ENCODE results near the gene SUN5. TPM values are rescaled to one million over a fixed set of nuclear protein-coding genes. Genes with fewer than 3 reads are reported as not detected.

SUN5 gene
- total RNA-seq, 2 experiments from 2014 or later, result not detected

DNA sequence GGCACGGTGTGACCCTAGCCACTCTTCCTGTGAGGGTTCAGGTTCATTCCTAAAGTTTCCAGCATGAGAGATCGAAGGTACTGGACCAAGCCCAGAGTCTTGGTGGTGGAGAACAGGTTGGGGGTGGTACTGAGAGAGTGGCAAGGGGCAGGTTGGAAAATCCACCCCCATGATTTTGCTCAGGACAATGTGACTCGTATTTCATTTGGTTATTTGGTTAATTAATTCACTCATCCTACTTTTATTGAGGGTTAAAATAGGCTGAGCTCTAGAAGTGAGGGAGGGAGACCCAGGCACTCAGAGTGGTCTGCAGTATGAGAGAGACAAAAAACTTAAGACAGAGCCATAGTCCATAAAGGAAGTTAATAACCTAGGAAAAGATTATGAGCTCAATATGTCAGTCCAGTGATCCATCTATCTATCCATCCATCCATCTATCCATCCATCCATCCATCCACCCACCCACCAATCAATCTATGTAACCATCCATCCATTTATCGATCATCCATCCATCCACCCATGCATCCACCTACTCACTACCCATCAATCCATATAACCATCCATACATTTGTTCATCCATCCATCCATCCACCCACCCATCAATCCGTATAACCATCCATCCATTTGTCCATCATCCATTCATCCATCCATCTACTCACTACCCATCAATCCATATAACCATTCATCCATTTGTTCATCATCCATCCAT is 20.5 kb upstream of the SUN5 start:
- no peaks in the 10 kb centered on the region for H3K36me3 Mint-ChIP-seq (ENCODE audit: low read depth)
- no peak for ATAC-seq
- H3K9me3 Mint-ChIP-seq (ENCODE audit: low read depth), result no peaks in the 10 kb centered on the region

DNA sequence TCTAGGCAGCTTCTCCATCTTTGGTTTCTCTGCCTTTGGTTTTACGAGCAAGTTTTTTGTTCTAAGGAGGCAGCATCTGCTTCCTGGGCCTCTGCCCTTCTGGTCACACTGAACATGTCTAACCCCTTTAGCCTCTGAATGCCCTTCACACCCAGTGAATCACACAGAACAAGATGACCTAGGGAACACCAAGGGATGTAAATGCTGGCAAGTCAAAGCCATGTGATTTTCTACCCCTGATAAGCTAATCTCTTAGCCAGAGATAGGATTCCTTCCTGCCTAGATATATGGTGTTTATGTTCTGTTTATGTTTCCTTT is 20.0 kb upstream of the SUN5 start:
- H3K4me1 Mint-ChIP-seq, result no peaks in the 10 kb centered on the region
- ChIA-PET POLR2A (no interaction called here), CTCF (no interaction called here)
- no peak overlapping the region for H3K4me3 Mint-ChIP-seq
- ATAC-seq (no peak), DNase-seq (no peak)
- H3K36me3 Mint-ChIP-seq (ENCODE audit: low read depth), result no peaks in the 10 kb centered on the region
- no peaks in the 10 kb centered on the region for H3K9me3 Mint-ChIP-seq (ENCODE audit: low read depth)
- H3K27me3 Mint-ChIP-seq, result no peaks in the 10 kb centered on the region
- intact Hi-C loops (cut with DNase I, micrococcal nuclease), result no loop called here
- no peak overlapping the region for H3K27ac Mint-ChIP-seq

More for the DNA sequence above, 20.5 kb upstream of the SUN5 start:
- intact Hi-C loops (cut with DNase I, micrococcal nuclease), result no loop called here
- POLR2A ChIA-PET, result no interaction called here
- CTCF ChIA-PET, result no interaction called here
- Mint-ChIP-seq H3K4me3 (no peak overlapping the region), H3K27ac (no peak overlapping the region), H3K4me1 (no peaks in the 10 kb centered on the region), H3K27me3 (no peaks in the 10 kb centered on the region)
- no peak for DNase-seq

DNA sequence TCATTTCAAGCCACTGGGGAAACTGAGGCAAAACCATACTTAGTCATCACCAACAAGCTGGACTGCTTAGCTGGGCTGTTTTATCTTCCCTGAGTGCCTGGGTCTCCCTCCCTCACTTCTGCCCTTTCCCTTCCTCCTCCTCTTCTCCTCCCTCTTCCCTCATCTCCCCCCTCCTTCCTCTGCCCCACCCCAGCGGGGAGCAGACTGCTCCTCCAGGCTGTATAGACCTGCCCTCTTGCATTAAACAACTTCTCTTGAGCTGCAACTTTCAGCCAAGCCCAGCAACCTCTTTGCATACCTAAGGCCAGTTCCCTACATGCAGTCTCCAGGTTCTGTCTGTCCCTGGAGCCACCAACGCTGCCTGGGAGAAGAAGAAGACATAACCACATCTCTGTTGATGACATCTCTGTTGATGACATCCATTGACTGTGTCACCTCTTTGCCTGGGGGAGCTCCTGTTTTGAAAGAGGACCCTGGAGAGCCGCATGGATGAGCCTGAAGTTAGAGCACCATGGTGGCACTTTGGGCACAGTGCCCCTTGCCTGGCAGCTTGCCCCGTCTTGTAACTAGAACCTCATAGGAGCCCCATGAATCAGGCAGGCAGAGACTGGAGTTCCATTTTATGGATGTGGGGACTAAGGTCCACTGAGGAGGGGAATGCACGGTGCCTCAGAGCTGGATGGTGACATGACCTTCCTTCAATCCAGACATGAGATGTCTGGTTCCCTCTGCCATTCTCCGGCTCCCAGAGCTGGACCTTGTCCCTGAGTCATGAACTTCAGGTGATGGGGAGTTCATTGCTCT is 19.4 kb upstream of the SUN5 start:
- H3K4me1 Mint-ChIP-seq, result no peaks in the 10 kb centered on the region
- ChIA-PET CTCF (no interaction called here), POLR2A (no interaction called here)
- H3K9me3 Mint-ChIP-seq (ENCODE audit: low read depth), result no peaks in the 10 kb centered on the region
- intact Hi-C loops (cut with DNase I, micrococcal nuclease), result no loop called here
- no peak overlapping the region for H3K4me3 Mint-ChIP-seq
- H3K27ac Mint-ChIP-seq, result no peak overlapping the region
- H3K27me3 Mint-ChIP-seq, result no peaks in the 10 kb centered on the region
- DNase-seq (no peak), ATAC-seq (no peak)
- no peaks in the 10 kb centered on the region for H3K36me3 Mint-ChIP-seq (ENCODE audit: low read depth)

- ChIA-PET POLR2A (no interaction called here), CTCF (interaction anchor here (0.8 kb wide), 1 partner anchor 693 kb away, joined by 4 read pairs; no protein-coding TSS in a partner anchor)
- Mint-ChIP-seq H3K4me1 (no peaks in the 10 kb centered on the region), H3K27ac (no peak overlapping the region), H3K36me3 (ENCODE audit: low read depth) (no peaks in the 10 kb centered on the region), H3K27me3 (no peaks in the 10 kb centered on the region), H3K4me3 (no peak overlapping the region), H3K9me3 (ENCODE audit: low read depth) (no peaks in the 10 kb centered on the region)
- ATAC-seq (no peak), DNase-seq (no peak)
- intact Hi-C loops (cut with DNase I, micrococcal nuclease), result no loop called here
These were observed 18.6 kb upstream of the SUN5 start for GRCh38 chr20:33022694-33023438.

GRCh38 chr20:33022289-33022688 is 18.1 kb upstream of the SUN5 start:
- H3K27me3 Mint-ChIP-seq, result no peaks in the 10 kb centered on the region

DNA sequence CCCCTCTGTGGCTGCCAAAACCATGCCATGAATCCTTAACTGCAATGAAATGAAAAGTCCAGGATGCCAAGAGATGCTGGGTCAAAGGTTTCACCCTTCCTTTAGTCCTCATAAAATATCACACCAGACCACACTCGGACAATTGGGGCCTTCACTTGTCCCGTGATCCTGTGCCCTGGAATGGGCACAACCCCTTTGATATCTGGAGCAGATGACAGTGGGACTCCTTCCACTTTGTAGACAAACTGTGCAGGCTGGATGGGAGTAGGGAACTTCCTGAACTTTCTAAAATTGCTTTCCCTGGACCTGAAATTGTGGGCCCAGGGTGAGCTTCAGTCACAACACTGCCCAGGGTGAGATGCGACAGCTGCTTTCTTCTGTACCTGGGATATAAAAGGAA is 17.6 kb upstream of the SUN5 start:
- Mint-ChIP-seq H3K9me3 (ENCODE audit: low read depth) (no peaks in the 10 kb centered on the region), H3K36me3 (ENCODE audit: low read depth) (no peaks in the 10 kb centered on the region), H3K27ac (no peak overlapping the region), H3K27me3 (no peaks in the 10 kb centered on the region), H3K4me1 (no peaks in the 10 kb centered on the region), H3K4me3 (no peak overlapping the region)
- DNase-seq, result no peak
- ATAC-seq, result no peak
- intact Hi-C loops (cut with DNase I, micrococcal nuclease), result no loop called here
- ChIA-PET POLR2A (no interaction called here), CTCF (no interaction called here)

More at GRCh38 chr20:33022289-33022688, 18.1 kb upstream of the SUN5 start:
- CTCF ChIA-PET, result interaction anchor here (0.8 kb wide), 1 partner anchor 692 kb away, joined by 4 read pairs; no protein-coding TSS in a partner anchor
- DNase-seq (no peak), ATAC-seq (no peak)
- POLR2A ChIA-PET, result no interaction called here
- Mint-ChIP-seq H3K4me1 (no peaks in the 10 kb centered on the region), H3K36me3 (ENCODE audit: low read depth) (no peaks in the 10 kb centered on the region), H3K9me3 (ENCODE audit: low read depth) (no peaks in the 10 kb centered on the region), H3K4me3 (no peak overlapping the region), H3K27ac (no peak overlapping the region)
- intact Hi-C loops (cut with DNase I, micrococcal nuclease), result no loop called here

DNA sequence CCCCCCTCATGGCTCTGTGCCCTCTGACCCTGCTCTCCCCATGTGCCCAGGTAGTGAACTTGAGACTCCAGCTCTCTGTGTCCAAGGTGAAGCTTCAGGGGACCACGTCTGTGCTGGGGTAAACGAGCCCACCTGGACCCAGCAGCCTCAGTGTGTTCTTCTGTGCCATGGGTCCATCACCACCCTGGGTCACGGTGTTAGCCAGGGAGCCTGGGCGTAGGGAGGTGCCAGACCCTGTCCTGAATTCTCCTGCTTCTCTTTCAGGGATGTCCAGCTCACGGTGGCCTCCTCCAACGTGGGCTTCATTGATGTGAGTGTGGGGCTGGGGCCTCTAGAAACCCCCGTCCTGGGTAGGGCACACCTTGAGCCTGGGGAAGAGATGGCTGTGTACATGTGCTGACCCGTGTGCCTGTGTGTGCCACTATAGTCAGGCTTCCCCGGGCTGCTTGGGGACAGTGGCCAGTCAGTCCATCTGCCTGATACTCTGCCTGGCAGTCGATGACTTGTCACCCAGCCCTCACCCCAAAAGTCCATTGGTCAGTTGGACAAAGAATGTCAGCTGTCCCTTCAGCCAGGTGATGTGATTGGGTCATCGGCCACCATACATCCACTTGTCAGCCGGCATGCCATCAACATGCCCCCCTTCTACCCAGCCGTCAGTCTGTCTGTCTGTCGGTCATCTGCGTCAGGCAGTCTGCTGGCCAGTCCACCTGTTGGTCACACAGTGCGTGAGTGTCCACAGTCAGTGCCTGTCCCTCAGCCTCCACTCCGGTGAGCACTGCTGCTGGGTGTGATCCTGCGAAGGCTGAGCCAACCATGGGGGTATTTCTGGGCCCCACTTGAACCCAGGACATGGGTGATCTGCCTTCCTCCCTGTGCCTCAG is 16.3 kb upstream of the SUN5 start:
- H3K27me3 Mint-ChIP-seq, result no peaks in the 10 kb centered on the region
- intact Hi-C loops (cut with DNase I, micrococcal nuclease), result no loop called here
- CTCF ChIA-PET, result interaction anchor here (0.6 to 1.2 kb wide), 3 partner anchors 9 to 31 kb away, joined by 3 to 4 read pairs (median 4); partner anchors contain the start of gene SUN5
- H3K36me3 Mint-ChIP-seq (ENCODE audit: low read depth), result no peaks in the 10 kb centered on the region
- POLR2A ChIA-PET, result no interaction called here
- no peak overlapping the region for H3K4me3 Mint-ChIP-seq
- ATAC-seq (no peak), DNase-seq (no peak)
- H3K27ac Mint-ChIP-seq, result no peak overlapping the region
- no peaks in the 10 kb centered on the region for H3K9me3 Mint-ChIP-seq (ENCODE audit: low read depth)
- peaks cover 2% of the 10 kb centered on the region for H3K4me1 Mint-ChIP-seq

DNA sequence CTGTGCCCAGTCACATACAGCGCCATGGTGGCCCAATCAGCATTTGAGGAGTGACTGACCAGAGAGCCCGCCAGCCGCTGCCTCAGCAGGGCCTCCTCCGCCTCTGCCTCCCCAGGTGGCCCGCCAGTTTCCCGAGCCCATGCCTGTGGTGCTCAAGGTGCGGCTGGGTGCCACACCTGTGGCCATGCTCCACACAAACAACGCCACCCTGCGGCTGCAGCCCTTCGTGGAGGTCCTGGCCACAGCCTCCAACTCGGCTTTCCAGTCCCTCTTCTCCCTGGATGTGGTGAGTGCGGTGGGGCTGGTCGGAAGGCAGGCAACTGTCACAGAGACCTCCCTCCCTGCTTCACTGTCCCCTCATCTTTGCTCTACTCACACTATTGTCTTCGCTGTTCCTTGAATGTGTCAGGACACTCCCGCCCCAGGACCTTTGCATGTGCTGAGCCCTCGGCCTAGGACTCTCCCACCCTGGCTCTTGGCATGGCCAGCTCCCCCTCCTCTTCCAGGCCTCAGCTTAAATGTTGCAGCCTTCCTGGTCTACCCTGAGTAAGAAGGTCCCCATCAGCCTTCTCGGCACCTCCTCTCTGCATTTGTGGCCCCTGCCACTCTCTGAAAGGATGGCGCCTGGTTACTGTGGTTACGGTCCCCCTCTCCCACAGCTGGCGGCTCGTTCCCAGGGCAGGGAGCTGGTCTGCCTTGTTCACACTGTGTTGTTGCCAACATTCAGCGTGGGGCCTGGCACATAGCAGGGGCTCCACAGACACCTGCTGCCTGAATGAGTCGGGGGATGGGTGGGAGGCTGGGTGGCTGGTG is 15.4 kb upstream of the SUN5 start:
- POLR2A ChIA-PET, result no interaction called here
- H3K4me3 Mint-ChIP-seq, result no peak overlapping the region
- H3K27ac Mint-ChIP-seq, result no peak overlapping the region
- H3K9me3 Mint-ChIP-seq (ENCODE audit: low read depth), result no peaks in the 10 kb centered on the region
- no peaks in the 10 kb centered on the region for H3K36me3 Mint-ChIP-seq (ENCODE audit: low read depth)
- ATAC-seq (no peak), DNase-seq (no peak)
- H3K4me1 Mint-ChIP-seq, result peaks cover 2% of the 10 kb centered on the region
- CTCF ChIA-PET, result interaction anchor here (0.6 to 1.2 kb wide), 3 partner anchors 10 to 30 kb away, joined by 3 to 4 read pairs (median 4); partner anchors contain the start of gene SUN5
- intact Hi-C loops (cut with DNase I, micrococcal nuclease), result no loop called here
- H3K27me3 Mint-ChIP-seq, result no peaks in the 10 kb centered on the region

GRCh38 chr20:33018169-33018931 is 14.1 kb upstream of the SUN5 start:
- peaks cover 2% of the 10 kb centered on the region for H3K4me1 Mint-ChIP-seq
- intact Hi-C loops (cut with DNase I, micrococcal nuclease), result no loop called here
- ATAC-seq, result no peak
- no peaks in the 10 kb centered on the region for H3K36me3 Mint-ChIP-seq (ENCODE audit: low read depth)
- DNase-seq, result no peak
- H3K4me3 Mint-ChIP-seq, result no peak overlapping the region
- H3K27ac Mint-ChIP-seq, result no peak overlapping the region
- CTCF ChIA-PET, result no interaction called here
- H3K27me3 Mint-ChIP-seq, result no peaks in the 10 kb centered on the region
- no peaks in the 10 kb centered on the region for H3K9me3 Mint-ChIP-seq (ENCODE audit: low read depth)
- POLR2A ChIA-PET, result interaction anchor here (0.5 kb wide), 1 partner anchor 462 kb away, joined by 4 read pairs; no protein-coding TSS in a partner anchor

DNA sequence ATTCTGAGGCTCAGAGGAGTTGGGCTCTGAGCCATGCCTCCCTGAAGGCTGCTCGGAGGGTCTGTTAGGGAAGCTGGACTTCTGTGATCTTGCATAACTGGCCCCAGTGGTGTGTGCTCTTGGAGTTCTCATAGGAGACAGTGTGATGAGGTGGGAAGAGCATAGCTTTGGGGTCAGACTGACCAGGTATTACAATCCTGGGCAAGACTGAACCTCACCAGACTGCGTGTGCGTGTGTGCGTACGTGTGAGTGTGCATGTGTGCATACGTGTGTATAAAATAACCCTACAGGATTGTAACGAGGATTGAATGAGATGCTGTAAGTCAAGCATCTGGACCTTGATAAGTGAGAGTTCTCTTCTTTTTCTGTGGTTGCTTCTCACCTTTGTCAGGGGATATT is 13.3 kb upstream of the SUN5 start:
- peaks cover 2% of the 10 kb centered on the region for H3K4me1 Mint-ChIP-seq
- no peak overlapping the region for H3K4me3 Mint-ChIP-seq
- intact Hi-C loops (cut with DNase I, micrococcal nuclease), result no loop called here
- no peaks in the 10 kb centered on the region for H3K36me3 Mint-ChIP-seq (ENCODE audit: low read depth)
- no peaks in the 10 kb centered on the region for H3K9me3 Mint-ChIP-seq (ENCODE audit: low read depth)
- ATAC-seq (no peak), DNase-seq (no peak)
- no peaks in the 10 kb centered on the region for H3K27me3 Mint-ChIP-seq
- no peak overlapping the region for H3K27ac Mint-ChIP-seq
- ChIA-PET CTCF (interaction anchor here (1.5 to 3.4 kb wide), 2 partner anchors 13 to 115 kb away, joined by 7 to 10 read pairs; partner anchors contain the start of gene SUN5), POLR2A (no interaction called here)
